Liver (tissue), 9 donors: ENCODE results near the gene FAXC. TPM values are rescaled to one million over a fixed set of nuclear protein-coding genes. Genes with fewer than 3 reads are reported as not detected.

ENCODE experiments used
- DNase-seq: peaks from one replicate; pipeline ENCODE4 v3.0.0-alpha.2; 2017; ENCODE audit warnings: low spot score
- H3K27ac ChIP-seq, 2 donors: one replicate each; pipeline ENCODE4 v1.7.0; 2013; ENCODE audit warnings: inconsistent platforms in 2 of 2, low read length in 2 of 2, control low read depth in 1 of 2, low read depth in 1 of 2, mild to moderate bottlenecking in 1 of 2
- H3K27me3 ChIP-seq, 4 donors: one replicate each; pipeline versions ENCODE4 v1.6.1 to v1.7.0; 2013; ENCODE audit warnings: low read length in 3 of 4, inconsistent platforms in 1 of 4, mild to moderate bottlenecking in 1 of 4, moderate library complexity in 1 of 4; ENCODE audit not compliant: control insufficient read depth in 4 of 4, insufficient read depth in 4 of 4
- H3K36me3 ChIP-seq, 4 donors: one replicate each; pipeline versions ENCODE4 v1.6.1 to v1.7.0; 2013; ENCODE audit warnings: low read length in 3 of 4, mild to moderate bottlenecking in 3 of 4, low read depth in 1 of 4, moderate library complexity in 1 of 4; ENCODE audit not compliant: control insufficient read depth in 4 of 4, insufficient read depth in 3 of 4
- H3K4me1 ChIP-seq, 4 donors: one replicate each; pipeline versions ENCODE4 v1.6.1 to v1.7.0; 2013; ENCODE audit warnings: low read length in 3 of 4, mild to moderate bottlenecking in 3 of 4, moderate library complexity in 1 of 4; ENCODE audit not compliant: control insufficient read depth in 4 of 4, insufficient read depth in 4 of 4
- H3K4me3 ChIP-seq, 3 donors: one replicate each; pipeline versions ENCODE4 v1.6.1 to v1.7.0; 2013; ENCODE audit warnings: low read length in 3 of 3, control low read depth in 1 of 3, low read depth in 1 of 3, mild to moderate bottlenecking in 1 of 3
- H3K9ac ChIP-seq, 2 donors: one replicate each; pipeline ENCODE4 v1.7.0; 2013; ENCODE audit warnings: low read length in 2 of 2, mild to moderate bottlenecking in 2 of 2, moderate library complexity in 2 of 2, control low read depth in 1 of 2, low read depth in 1 of 2
- H3K9me3 ChIP-seq, 4 donors: one replicate each; pipeline versions ENCODE4 v1.6.1 to v1.7.0; 2013; ENCODE audit warnings: low read length in 3 of 4; ENCODE audit not compliant: control insufficient read depth in 4 of 4
- ATF3 ChIP-seq: IDR thresholded peaks from 2 replicates; pipeline ENCODE4 v1.6.1; 2016; ENCODE audit warnings: antibody characterized with exemption
- CTCF ChIP-seq: fragments of 150-350 bp; IDR thresholded peaks from 2 replicates; pipeline ENCODE4 v1.5.1; 2017; ENCODE audit warnings: improper control_type of control experiment, low read depth, low read length; ENCODE audit not compliant: missing input control
- EGR1 ChIP-seq, 2 donors: IDR thresholded peaks; 2 replicates each; pipeline ENCODE4 v1.6.1; 2016 to 2018; ENCODE audit warnings: antibody characterized with exemption in 2 of 2, low read depth in 2 of 2
- FOXA1 ChIP-seq: IDR thresholded peaks from 2 replicates; pipeline ENCODE4 v1.6.1; 2016; ENCODE audit warnings: antibody characterized with exemption
- FOXA2 ChIP-seq: IDR thresholded peaks from 2 replicates; pipeline ENCODE4 v1.6.1; 2016; ENCODE audit warnings: antibody characterized with exemption
- GABPA ChIP-seq, 2 donors: IDR thresholded peaks in 1 of 2; conservative IDR thresholded peaks in 1 of 2; 2 replicates each; pipeline ENCODE4 v1.6.1; 2016; ENCODE audit warnings: antibody characterized with exemption in 2 of 2, mild to moderate bottlenecking in 1 of 2, moderate library complexity in 1 of 2
- HNF4A ChIP-seq, 2 donors: conservative IDR thresholded peaks; 2 replicates each; pipeline ENCODE4 v1.6.1; 2016; ENCODE audit warnings: antibody characterized with exemption in 2 of 2, mild to moderate bottlenecking in 2 of 2
- HNF4G ChIP-seq: IDR thresholded peaks from 2 replicates; pipeline ENCODE4 v1.6.1; 2016; ENCODE audit warnings: antibody characterized with exemption
- JUND ChIP-seq, 2 donors: IDR thresholded peaks; 2 replicates each; pipeline ENCODE4 v1.6.1; 2016; ENCODE audit warnings: antibody characterized with exemption in 2 of 2
- MAX ChIP-seq: IDR thresholded peaks from 2 replicates; pipeline ENCODE4 v1.6.1; 2016; ENCODE audit warnings: antibody characterized with exemption
- NR2F2 ChIP-seq: IDR thresholded peaks from 2 replicates; pipeline ENCODE4 v1.6.1; 2016; ENCODE audit warnings: antibody characterized with exemption
- RAD21 ChIP-seq, 2 donors: IDR thresholded peaks; 2 replicates each; pipeline ENCODE4 v1.6.1; 2016; ENCODE audit warnings: antibody characterized with exemption in 2 of 2, mild to moderate bottlenecking in 2 of 2
- REST ChIP-seq: IDR thresholded peaks from 2 replicates; pipeline ENCODE4 v1.6.1; 2016; ENCODE audit warnings: antibody characterized with exemption, mild to moderate bottlenecking
- RXRA ChIP-seq, 2 donors: IDR thresholded peaks; 2 replicates each; pipeline ENCODE4 v1.6.1; 2017 to 2018; ENCODE audit warnings: antibody characterized with exemption in 2 of 2, mild to moderate bottlenecking in 1 of 2
- SP1 ChIP-seq: IDR thresholded peaks from 2 replicates; pipeline ENCODE4 v1.6.1; 2018; ENCODE audit warnings: antibody characterized with exemption, mild to moderate bottlenecking
- TAF1 ChIP-seq: conservative IDR thresholded peaks from 2 replicates; pipeline ENCODE4 v1.6.1; 2016; ENCODE audit warnings: antibody characterized with exemption, mild to moderate bottlenecking
- YY1 ChIP-seq: IDR thresholded peaks from 2 replicates; pipeline ENCODE4 v1.6.1; 2016; ENCODE audit warnings: antibody characterized with exemption, mild to moderate bottlenecking
- ZBTB33 ChIP-seq: IDR thresholded peaks from 2 replicates; pipeline ENCODE4 v1.6.1; 2016; ENCODE audit warnings: antibody characterized with exemption
- WGBS: extraction: QIAGEN DNeasy Blood & Tissue Kit; methylation state at CpG from one replicate; pipeline ENCODE4 v1.1.7; 2013; 5-methylcytosine and 5-hydroxymethylcytosine counted together
- polyA plus RNA-seq, 2 donors: library from polyadenylated mRNA; stranded (reverse) in 1 of 2; unstranded in 1 of 2; fragments of 200-250 nt in 1 of 2; fragments of >200 nt in 1 of 2; fragmentation: Nextera tagmentation in 1 of 2; extraction: Ambion mirVana in 1 of 2; gene quantifications; one replicate each; pipeline versions ENCODE4 v1.2.1 to v1.2.3, GENCODE V29; 2013 to 2015
- total RNA-seq, 2 donors: library from RNA; depleted of rRNA; stranded (reverse); fragments of >200 nt; gene quantifications; one replicate each; pipeline ENCODE4 v1.2.3, GENCODE V29; 2014
- donor health status: healthy.
- donor health status: healthy.
- donor health status: healthy.
- donor health status: healthy.
- donor health status: healthy.

Gene FAXC
- total and polyA plus RNA-seq, 4 donors, result under 0.01 to 0.14 TPM; not detected in 2

GRCh38 chr6:99270030-99270429, 79.4 kb downstream of the FAXC start:
- 76% methylated on average over 2 of the region's 2 CpGs for WGBS

More at GRCh38 chr6:99270030-99270429, 79.4 kb downstream of the FAXC start:
- no peak for DNase-seq
- H3K4me3 ChIP-seq, result no peak overlapping the region
- H3K27ac ChIP-seq, result no peak overlapping the region
- no peaks in the 10 kb centered on the region for H3K27me3 ChIP-seq
- no peaks in the 10 kb centered on the region for H3K36me3 ChIP-seq
- H3K4me1 ChIP-seq, result no peaks in the 10 kb centered on the region
- no peaks in the 10 kb centered on the region for H3K9me3 ChIP-seq
- no peak overlapping the region for H3K9ac ChIP-seq
- TF ChIP-seq YY1 (no peak), NR2F2 (no peak), ZBTB33 (no peak), FOXA2 (no peak), TAF1 (no peak), MAX (no peak), ATF3 (no peak), RAD21 (IDR thresholded peaks at IDR 0.05) (no peak), HNF4A (conservative IDR thresholded peaks at IDR 0.05) (no peak), EGR1 (IDR thresholded peaks at IDR 0.05; ENCODE audit: low read depth in 2 of 2) (no peak), GABPA (IDR thresholded peaks at IDR 0.05 in 1 of 2, conservative IDR thresholded peaks at IDR 0.05 in 1 of 2) (no peak), HNF4G (no peak), CTCF (no peak), JUND (IDR thresholded peaks at IDR 0.05) (no peak), REST (no peak), FOXA1 (no peak), RXRA (IDR thresholded peaks at IDR 0.05) (no peak), SP1 (no peak)
